Retinal pigment epithelial cell (primary cell): ENCODE measurements around the gene C19orf44.
A peak's percentile ranks its signal among the peaks of the same experiment; 100 is the strongest.
"Not testable (repeated sequence)": the region's sequence is repeated elsewhere in the genome, so short reads cannot be mapped to it uniquely, and the experiment has no call there.

Experiments used
- DNase-seq: peaks from one replicate; pipeline ENCODE4 v3.0.0-alpha.2; 2010; ENCODE audit warnings: low read depth
- H3K4me3 ChIP-seq: 2 replicates; pipeline ENCODE4 v1.5.1; 2011; ENCODE audit warnings: mild to moderate bottlenecking, low read length, control low read depth, moderate library complexity
- CTCF ChIP-seq: conservative IDR thresholded peaks from 2 replicates; pipeline ENCODE4 v1.5.1; 2011; ENCODE audit warnings: low read depth, low read length, control low read depth, inconsistent platforms

C19orf44 gene

GRCh38 chr19:16542045-16542909, 46.1 kb downstream of the C19orf44 start, which contains the start of gene CHERP:
TSS of gene CHERP (minus strand) at chr19:16542437. CDS start at chr19:16542378, 59 bp downstream.
- H3K4me3 ChIP-seq = peak within 1 kb of the TSS; percentile 90
- TF ChIP-seq CTCF = no peak
- DNase-seq = peak; percentile 61

- H3K4me3 ChIP-seq = peak overlapping the region; percentile 90
- DNase-seq = no peak
- no peak for TF ChIP-seq CTCF
These were observed 46.8 kb downstream of the C19orf44 start for GRCh38 chr19:16542910-16543472.

- not testable (repeated sequence) for DNase-seq, H3K4me3 ChIP-seq
These were observed 47.5 kb downstream of the C19orf44 start for GRCh38 chr19:16543734-16544133.

- no peak for DNase-seq
- no peak for TF ChIP-seq CTCF
- H3K4me3 ChIP-seq = no peak overlapping the region
These were observed 48.5 kb downstream of the C19orf44 start for GRCh38 chr19:16544473-16545231.

GRCh38 chr19:16548956-16549355, 52.8 kb downstream of the C19orf44 start:
- no peak for DNase-seq
- no peak overlapping the region for H3K4me3 ChIP-seq
- TF ChIP-seq CTCF = no peak

- not testable (repeated sequence) for H3K4me3 ChIP-seq, DNase-seq
These were observed 55.7 kb downstream of the C19orf44 start for GRCh38 chr19:16551902-16552301.

- DNase-seq = no peak
- no peak for TF ChIP-seq CTCF
- H3K4me3 ChIP-seq = no peak overlapping the region
These were observed 58.6 kb downstream of the C19orf44 start for GRCh38 chr19:16554776-16555175.
